Right lobe of liver (tissue), 4 donors: Measurements from ENCODE around the gene HSD11B2.

Experiments used
- POLR2A ChIP-seq: fragments of 450-650 bp; IDR thresholded peaks from one replicate; pipeline ENCODE4 v1.6.1; 2017; ENCODE audit warnings: antibody characterized with exemption, mild to moderate bottlenecking
- TF ChIP-seq, protein P1 (sequence below), 4 donors: fragments of 200-600 bp in 3 of 4; fragments of 450-650 bp in 1 of 4; IDR thresholded peaks; one replicate each; pipeline versions ENCODE4 v1.5.1 to v1.8.0; 2016 to 2022; ENCODE audit warnings: antibody characterized with exemption in 4 of 4, mild to moderate bottlenecking in 2 of 4
- donor health status: DM: no; HTN: no; CAD: no.
- donor health status: DM: no; HTN: no; CAD: no.
- donor health status: DM: no; HTN: yes; CAD: no.

DNA sequence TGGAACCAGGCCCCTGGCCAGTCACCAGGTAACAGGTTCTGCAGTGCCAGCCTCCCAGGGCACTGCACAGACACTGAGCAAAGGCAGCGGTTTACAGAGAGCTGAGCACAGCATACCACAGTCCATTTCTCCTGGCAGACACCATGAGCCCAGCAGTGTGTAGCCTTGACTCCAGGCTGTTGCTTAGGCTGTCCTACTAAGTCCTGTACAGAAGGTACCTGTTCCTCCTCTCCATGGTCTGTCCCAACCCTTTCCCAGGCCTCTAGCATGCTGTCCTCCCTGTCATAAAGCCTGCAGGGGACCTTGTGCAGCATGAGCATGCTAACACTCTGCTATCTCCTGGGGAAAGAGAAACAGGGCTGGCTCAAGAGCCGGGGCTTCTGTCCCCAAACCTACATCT is 30.0 kb downstream of the HSD11B2 start:
- TF ChIP-seq, protein P1, sequence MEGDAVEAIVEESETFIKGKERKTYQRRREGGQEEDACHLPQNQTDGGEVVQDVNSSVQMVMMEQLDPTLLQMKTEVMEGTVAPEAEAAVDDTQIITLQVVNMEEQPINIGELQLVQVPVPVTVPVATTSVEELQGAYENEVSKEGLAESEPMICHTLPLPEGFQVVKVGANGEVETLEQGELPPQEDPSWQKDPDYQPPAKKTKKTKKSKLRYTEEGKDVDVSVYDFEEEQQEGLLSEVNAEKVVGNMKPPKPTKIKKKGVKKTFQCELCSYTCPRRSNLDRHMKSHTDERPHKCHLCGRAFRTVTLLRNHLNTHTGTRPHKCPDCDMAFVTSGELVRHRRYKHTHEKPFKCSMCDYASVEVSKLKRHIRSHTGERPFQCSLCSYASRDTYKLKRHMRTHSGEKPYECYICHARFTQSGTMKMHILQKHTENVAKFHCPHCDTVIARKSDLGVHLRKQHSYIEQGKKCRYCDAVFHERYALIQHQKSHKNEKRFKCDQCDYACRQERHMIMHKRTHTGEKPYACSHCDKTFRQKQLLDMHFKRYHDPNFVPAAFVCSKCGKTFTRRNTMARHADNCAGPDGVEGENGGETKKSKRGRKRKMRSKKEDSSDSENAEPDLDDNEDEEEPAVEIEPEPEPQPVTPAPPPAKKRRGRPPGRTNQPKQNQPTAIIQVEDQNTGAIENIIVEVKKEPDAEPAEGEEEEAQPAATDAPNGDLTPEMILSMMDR (IDR thresholded peaks at IDR 0.05) = no peak
- no peak for TF ChIP-seq POLR2A
